ENCODE measurements around the gene NFKBIL1.
"Not testable (repeated sequence)": the region's sequence is repeated elsewhere in the genome, so short reads cannot be mapped to it uniquely, and the experiment has no call there.

The NFKBIL1 gene, protein sequence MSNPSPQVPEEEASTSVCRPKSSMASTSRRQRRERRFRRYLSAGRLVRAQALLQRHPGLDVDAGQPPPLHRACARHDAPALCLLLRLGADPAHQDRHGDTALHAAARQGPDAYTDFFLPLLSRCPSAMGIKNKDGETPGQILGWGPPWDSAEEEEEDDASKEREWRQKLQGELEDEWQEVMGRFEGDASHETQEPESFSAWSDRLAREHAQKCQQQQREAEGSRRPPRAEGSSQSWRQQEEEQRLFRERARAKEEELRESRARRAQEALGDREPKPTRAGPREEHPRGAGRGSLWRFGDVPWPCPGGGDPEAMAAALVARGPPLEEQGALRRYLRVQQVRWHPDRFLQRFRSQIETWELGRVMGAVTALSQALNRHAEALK

DNA sequence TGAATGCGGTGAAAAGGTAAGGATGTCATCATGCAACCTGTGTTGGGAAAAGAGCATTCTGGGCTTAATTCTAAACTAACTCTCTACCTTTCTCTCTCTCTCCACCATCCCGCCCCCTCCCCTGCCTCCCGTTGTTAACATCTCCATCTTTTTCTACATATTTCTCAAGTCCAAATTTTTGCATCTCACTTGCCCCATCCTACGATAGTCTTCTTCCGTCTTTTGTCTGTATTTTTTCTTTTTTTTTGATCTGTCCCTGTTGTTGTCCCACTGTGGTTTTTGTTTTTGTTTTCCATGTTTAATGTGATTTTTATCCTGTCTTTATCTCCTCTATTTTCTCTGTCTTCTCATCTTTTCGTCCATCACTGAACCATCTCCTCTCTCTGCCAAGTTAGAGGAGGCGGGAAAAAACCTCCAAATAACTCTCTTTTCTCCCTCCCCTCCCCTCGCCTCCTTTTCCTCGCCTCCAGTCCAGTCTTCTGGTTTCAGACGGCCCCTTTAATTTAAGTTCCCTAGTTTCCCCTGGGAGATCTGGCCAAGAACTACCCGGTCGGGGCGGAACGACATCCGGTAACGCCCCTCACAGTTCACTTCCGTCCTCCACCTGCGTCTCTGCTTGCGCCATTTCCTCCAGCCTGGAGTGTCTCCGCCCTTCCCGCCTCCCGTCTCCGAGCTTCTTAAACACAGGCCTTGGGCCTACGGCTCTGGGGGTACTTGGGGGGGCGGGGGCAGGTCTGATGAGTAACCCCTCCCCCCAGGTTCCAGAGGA is at the start of gene NFKBIL1:
NFKBIL1 (plus strand) TSS at position 651 of the 769 bp plus-strand sequence; CDS start at position 738, 87 bp downstream.
- DNase-seq, result peak; percentile 97

DNA sequence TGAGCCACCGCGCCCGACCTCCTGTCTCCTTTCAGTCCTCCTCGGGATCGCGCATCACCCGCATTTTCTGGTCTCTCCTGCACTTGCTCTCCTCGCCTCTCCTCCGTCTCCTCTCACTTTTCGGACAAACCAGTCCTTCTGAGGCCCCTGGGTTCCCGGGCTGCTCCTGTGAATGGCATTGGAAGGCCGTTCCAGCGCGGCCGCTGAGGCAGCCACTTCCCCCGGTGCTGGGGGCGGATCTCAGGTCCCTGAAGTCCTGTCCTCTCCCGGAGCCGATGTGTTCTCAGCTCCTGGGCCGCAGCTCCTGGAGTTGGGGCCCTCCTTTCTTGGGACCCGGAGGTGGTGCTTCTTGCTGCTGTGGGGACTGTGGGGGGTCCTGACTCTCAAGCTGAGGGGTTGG is 48.7 kb upstream of the NFKBIL1 start:
- no peak for DNase-seq

DNA sequence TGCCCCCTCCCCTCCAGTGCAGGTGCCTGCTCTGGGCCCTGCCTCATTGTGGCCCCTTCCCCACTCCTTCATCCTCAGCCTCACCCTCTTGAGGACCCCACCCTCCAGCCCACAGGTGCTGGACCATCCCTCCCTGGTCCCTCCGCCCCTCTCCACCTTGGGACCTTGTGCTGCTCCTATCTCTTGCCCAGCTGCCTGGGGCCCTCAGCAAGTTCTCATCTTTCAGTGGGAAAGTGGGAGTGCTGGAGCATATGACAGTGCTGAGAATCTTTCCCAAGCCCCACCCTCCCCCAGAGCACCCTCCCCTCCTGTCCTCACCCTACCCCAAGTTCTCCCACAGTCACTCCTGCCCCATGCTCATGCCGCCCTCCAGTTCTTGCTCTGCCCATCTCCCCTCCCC is 47.8 kb upstream of the NFKBIL1 start:
- DNase-seq, result not testable (repeated sequence)

DNA sequence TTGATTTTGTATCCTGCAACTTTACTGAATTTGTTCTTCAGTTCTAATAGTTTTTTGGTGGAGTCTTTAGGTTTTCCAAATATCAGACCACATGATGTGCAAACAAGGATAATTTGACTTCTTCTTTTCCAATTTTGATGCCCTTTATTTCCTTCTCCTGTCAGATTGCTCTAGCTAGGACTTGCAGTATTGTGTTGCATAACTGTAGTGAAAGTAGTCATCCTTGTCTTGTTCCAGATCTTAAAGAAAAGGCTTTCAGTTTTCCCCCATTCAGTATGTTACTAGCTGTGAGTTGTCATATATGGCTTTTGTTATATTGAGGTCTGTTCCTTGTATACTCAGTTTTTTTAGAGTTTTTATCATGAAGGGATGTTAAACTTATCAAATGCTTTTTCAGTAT is 44.8 kb upstream of the NFKBIL1 start:
- DNase-seq, result no peak

DNA sequence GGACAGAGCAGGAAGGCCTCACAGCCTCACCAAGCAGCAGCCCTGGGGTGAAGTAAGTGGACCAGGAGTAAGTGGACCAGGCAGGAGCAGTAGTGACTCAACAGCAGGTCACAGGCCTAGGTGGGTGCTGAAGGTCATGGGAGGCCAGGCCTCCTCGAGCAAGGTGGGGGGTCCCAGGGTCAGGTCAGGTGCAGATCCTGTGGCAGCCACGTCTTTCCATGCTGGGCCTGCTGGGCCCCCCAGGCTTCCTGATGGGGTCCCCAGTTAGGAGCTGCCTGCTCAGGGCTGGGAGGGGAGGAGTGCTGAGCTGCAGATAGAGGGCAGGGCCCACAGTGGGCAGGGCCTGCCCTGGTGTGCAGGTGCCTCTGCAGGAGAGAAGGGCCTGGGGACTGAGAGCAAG is 38.4 kb upstream of the NFKBIL1 start:
- not testable (repeated sequence) for DNase-seq

DNA sequence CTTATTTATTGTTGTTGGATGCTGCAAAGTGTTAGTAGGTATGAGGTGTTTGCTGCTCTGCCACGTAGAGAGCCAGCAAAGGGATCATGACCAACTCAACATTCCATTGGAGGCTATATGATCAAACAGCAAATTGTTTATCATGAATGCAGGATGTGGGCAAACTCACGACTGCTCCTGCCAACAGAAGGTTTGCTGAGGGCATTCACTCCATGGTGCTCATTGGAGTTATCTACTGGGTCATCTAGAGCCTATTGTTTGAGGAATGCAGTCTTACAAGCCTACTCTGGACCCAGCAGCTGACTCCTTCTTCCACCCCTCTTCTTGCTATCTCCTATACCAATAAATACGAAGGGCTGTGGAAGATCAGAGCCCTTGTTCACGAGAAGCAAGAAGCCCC is 37.4 kb upstream of the NFKBIL1 start:
- no peak for DNase-seq

DNA sequence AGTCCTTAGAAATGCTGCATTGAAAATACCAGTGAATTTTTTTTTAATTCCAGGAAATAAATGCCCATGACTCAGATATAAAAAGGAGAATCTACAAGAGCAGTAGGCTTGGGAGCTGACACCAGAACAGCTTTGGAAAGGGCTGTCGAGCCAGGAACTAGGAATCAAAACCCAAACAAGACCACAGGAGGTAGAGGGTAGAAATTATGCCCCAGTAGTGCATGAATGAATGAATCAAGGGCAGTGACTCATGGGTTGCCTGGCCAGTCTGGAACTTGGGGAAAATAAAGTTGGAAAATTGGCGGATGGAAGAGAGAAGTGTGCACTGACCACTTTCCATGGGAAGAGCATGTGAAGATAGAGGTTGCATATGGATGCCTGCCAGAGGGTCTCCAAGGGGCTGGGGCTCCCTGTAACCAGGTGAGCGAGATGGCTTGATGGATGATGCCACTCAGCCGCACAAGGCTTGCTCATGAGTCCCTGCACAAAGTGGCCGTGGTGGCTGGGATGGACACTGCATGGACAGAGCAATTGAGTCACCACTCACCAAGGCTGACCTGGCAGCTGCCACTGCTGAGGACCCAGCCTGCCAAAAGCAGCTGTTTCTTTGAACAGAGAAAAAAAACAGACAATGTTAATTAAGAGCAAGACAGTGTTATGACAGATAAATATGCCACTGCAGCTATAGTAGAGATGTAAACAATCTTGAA is 33.8 kb upstream of the NFKBIL1 start:
- no peak for DNase-seq

DNA sequence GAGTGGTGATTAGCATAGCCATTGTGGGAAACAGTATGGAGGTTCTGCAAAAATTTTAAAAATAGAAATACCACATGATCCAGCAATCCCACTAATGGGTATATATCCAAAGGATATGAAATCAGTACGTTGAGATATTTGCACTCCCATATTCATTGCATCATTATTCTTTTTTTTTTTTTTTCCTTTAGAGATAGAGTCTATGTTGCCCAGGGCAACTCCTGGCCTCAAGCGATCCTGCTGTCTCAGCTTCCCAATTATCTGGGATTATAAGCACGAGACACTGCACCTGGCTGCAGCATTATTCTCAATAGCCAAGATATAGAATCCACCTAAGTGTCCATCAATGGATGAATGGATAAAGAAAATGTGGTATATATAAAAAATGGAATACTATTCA is 25.6 kb upstream of the NFKBIL1 start:
- DNase-seq, result no peak

DNA sequence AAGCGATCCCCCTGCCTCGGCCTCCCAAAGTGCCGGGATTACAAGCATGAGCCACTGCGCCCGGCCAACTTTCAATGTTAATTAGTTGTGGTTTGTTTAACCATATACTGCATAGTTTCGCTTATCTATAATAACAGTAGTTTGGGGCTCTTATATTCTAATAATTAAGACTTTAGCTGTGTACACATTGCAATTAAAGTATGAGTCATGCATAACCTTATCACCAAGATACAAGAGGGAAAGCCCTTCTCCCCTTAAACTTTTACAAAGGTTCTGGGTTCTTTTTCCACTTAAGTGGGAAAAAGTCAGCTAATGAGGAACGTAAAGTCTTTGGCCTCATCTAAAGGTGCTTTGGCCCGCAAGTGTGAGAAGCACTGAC is 21.9 kb upstream of the NFKBIL1 start:
- DNase-seq, result no peak

DNA sequence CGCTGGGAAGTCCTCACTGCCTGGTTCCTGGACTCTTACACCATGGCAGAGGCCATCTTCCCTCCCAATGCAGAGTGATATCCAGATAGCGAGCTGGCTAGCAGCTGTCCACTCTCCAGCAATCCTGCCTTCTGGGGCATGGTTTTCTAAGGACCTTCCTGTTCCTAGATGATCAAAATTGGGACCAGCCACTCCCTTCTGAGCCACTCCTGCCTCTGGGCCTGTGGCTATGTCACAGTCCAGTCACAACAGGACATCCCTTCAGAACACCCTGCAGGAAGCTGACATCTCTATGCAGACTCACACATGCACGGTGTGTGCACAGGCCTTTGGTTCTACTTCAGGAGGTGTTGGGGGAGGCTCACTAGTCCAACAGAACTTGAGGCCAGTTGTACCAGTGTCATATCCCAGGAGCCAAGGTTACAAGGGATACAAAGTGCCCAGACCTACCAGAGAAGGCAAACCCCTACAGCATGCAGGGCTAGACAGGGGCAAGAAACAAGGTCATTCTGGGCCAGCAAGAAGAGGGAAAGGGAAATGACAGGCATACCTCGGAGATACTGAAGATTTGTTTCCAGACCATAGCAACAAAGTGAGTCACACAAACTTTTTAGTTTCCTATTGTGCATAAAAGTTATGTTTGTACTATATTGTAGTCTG is 21.3 kb upstream of the NFKBIL1 start:
- DNase-seq, result no peak

DNA sequence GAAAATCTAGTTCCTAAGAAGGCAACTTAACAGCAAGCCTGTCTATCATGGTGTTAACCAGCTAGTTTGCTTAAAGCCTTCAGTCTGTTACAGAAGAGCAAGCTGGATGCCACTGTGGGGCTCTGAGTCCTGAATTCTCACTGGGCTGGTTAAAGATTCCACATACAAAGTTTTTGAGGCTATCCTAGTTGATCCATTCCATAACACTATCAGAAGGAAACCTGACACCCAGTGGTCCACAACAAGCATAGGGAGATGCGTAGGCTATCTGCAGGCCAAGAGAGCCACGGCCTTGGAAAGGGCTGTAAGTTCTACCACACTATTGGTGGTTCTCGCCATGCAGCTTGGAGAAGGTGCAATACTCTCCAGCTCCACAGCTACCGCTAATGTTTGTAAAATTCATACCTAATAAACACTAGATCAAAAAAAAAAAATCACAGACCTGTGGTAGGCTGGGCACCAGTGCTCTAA is 19.1 kb upstream of the NFKBIL1 start:
- DNase-seq, result no peak

DNA sequence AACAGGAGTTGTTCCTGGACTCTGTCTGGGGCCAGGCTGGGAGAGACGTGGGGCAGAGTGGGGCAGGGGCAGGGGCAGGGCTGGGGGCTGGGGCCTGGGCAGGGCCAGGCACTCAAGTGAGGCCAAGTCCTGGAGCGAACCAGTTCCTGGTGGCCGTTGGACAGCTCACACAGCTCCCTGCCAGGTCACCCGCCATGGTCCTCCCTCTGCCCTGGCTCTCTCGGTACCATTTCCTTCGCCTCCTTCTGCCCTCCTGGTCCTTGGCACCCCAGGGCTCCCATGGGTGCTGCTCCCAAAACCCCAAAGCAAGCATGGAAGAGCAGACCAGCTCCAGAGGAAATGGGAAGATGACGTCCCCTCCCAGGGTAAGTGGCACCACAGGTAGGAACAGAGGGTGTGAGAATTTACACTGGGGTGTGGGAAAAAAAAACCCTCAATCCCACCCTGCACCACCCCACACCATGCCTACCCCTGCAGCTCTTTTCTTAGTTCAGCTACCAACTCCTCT is 18.5 kb upstream of the NFKBIL1 start, which contains the start of gene MCCD1:
MCCD1 (plus strand) TSS at position 142 of the 508 bp plus-strand sequence; CDS start at position 195, 53 bp downstream.
- DNase-seq, result no peak

DNA sequence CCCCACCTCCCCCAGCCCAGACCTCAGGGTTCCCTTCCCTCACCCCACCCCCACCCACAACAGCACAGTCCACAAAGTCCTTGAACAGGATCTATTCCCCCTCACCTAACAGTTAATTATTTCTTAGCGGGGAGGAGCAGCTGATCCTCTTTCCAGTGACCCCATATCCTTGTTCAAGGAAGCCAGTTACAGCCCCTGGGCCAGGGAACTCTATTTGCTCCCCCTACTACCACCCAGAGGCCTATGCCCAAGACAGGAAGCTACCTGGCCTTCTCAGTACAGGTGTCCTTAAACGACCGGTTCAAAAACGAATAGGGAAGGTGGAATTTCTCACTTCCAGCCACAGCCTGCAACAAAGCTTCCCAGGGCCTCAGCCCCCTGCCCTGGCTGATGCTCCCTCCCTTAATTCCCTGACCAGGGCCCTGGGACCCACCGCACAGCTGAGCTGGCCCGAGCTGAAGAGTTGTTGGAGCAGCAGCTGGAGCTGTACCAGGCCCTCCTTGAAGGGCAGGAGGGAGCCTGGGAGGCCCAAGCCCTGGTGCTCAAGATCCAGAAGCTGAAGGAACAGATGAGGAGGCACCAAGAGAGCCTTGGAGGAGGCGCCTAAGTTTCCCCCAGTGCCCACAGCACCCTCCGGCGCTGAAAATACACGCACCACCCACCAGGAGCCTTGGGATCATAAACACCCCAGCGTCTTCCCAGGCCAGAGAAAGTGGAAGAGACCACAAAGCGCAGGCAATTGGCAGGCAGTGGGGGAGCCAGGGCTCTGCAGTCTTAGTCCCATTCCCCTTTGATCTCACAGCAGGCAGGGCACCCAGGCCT is 17.9 kb upstream of the NFKBIL1 start:
- DNase-seq, result no peak

DNA sequence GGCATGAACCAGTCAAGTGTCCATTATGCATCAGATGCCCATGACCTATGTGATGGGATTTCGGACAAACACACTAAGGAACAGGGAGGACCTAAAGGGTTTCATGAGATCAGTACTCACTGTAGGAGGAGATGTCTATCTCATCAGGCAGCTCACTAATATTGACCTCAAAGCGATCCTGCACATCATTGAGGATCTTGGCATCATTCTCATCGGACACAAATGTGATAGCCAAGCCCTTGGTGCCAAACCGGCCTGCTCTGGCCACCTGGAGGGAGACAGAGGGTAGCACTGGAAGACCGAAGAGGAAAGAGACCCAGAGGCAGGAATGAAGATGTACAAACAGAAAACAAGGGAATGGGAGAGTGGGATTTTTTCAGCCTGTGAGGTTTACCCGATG is 16.7 kb upstream of the NFKBIL1 start:
- DNase-seq, result no peak

DNA sequence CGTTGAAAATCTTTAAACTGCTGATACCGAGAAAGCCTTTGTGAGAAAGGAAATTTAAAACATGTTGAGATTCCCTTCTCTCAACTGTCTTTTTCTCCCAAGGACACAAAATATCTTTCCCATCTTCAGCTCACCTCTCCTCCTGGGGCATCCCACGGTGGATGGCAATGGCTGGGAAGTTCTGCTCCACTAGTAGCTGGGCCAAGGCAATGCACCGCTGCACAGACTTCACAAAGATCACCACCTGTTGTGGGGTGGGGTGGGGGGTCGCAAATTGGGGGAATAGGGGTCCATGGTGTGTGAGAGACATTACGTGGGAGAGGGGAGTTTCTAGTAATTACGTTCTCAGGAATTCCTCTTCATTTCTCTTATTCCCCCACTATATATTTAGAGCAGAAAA is 16.2 kb upstream of the NFKBIL1 start:
- DNase-seq, result no peak

DNA sequence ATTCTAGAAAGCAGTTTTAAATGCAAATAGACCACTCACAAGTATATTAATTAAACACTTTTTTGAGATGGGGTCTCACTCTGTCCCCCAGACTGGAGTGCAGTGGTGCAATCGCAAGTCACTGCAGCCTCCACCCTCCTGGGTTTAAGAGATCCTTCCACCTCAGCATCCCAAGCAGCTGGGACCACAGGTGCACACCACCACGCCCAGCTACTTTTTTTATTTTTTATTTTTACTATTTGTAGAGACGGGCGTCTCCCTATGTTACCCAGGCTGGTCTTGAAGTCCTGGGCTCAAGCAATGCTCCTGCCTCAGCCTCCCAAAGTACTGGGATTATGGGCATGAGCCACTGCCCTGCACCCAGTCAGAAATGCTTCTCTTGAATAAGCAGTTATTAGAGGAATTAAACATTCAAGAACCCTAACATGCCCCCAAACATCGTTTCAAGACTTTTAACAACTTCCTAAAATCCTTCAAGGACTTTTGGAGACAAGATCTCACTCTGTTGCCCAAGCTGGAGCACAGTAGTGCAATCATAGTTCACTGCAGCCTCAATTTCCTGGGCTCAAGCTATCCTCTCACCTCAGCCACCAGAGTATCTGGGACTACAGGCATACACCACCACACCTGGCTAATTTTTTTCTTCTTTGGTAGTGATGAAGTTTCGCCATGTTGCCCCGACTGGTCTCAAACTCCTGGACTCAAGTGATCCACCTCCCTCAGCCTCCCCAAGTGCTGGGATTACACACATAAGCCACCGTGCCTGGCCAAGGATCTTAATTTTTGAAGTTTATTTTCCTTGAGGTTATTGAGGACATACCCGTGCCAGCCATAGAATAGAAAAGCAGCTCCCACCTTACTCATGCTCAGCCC is 15.4 kb upstream of the NFKBIL1 start:
- no peak for DNase-seq

DNA sequence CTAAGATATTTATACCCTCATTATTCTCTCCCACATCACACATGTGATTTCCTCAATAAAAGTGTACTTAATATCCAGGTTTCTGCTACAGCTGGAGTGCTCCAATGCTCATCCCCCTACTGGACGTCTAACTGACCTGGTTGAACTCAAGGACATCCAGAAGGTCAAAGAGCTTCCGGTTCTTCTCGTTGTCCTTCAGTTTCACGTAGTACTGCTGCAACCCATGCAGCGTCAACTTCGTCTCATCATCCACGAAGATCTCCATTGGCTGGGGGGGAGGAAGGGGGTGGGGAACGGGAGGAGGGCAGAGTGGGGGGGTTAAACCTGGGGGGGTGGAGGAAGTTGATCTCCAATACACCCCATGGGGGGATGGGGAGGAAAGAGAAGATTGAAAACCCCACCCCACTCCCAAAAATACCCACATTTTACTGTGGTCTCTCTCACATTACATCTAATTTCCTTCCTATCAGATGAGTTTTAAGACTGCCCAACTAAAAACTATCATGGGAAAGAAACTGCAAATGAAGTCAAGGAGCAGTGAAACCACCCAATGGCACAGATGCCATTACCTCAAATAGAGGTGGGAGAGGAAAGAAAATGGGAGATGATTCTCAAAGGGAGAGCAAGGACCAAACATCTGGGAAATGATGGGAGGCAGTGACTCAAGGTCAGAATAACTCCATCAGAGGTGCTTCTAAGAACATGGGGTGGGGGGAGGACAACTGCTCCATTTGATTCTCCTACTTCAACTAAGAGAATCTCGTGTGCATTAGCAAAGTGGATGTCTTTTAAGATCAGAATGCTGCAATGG is 14.6 kb upstream of the NFKBIL1 start:
- DNase-seq, result no peak

DNA sequence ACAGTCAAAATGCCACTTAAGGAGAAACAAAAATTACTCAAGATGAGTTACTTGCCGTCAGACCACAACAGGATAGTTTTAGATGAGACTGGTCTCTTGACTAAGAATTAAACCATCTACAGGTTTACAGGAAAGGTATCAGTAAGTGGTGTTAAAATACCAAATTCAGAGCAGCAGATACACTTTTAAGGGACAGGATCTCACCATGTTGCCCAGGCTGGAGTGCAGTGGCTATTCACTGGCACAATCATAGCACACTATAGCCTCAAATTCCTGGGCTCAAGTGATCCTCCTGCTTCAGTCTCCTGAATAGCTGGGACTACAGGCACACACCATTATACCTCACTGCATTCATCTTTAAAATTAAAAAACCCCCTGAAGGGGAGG is 14.0 kb upstream of the NFKBIL1 start:
- no peak for DNase-seq

DNA sequence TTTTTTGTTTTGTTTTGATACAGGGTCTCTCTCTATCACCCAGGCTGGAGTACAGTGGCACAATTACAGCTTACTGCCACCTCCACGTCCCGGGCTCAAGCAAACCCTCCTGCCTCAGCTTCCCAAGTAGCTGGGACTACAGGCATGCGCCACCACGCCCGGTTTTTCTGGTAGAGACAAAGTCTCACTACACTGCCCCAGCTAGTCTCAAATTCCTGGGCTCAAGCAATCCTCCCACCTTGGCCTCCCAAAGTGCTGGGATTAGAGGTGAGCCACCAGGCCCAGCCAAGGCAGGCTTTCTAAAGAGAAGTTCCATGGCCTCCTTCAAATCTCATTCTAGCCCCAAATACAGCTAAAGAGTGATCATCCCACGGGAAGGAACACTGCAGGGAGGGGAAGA is 13.4 kb upstream of the NFKBIL1 start:
- DNase-seq, result no peak

DNA sequence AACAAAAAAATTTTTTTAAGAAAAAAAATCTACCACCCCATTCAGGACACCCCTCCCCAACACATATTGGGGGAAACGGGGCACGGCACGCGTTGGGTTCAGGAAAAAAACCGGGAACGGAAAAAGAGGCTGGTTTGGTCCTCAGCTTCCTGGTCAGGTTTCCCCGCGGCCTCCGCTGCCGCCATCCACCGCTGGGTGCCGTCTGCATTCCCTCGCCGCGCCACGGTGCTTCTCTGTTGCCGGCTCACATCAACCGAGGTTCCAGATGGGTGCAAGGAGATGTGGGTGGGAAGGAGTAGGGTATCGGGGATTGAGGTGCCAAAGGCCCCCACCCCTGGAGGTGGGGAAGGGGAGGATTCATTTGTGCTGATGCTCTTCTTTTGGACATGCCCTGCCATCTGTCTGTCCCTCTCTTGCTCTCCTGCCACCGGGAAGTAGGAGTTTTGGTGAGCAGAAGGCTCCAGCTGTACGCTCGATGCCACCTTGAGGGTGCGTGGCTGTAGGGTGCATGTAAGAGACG is 12.8 kb upstream of the NFKBIL1 start:
- no peak for DNase-seq

All from NCI-H510A (cell line).